GOT3 (cell line): ENCODE data around the gene MRC1.

Source experiments
- DNase-seq: peaks from one replicate; lab custom pipeline; 2025; ENCODE audit warnings: mixed read lengths; lab: John Stamatoyannopoulos, UW

MRC1 gene

GRCh38 chr10:17795813-17796594 is 13.1 kb upstream of the MRC1 start:
- no peak for DNase-seq

DNA sequence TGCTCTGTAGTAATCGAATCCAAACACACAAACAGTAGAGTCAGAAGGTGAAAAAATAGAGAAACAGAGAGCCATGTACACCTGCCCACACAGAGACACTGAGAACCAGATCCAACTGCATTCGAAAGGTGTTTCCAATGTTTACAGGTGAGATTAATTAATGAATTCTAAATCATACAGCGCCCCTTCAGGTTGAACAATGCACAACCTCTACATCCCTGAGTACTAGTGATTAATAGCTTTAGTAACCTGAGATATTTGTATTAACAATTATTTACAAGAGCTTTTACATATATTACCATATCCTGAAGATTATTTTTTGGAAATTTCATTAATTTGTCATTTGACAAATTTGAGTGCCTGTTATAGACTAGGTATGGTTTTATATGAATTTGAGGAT is 7.6 kb upstream of the MRC1 start:
- DNase-seq, result no peak

GRCh38 chr10:17802350-17802749 is 6.8 kb upstream of the MRC1 start:
- DNase-seq, result no peak

DNA sequence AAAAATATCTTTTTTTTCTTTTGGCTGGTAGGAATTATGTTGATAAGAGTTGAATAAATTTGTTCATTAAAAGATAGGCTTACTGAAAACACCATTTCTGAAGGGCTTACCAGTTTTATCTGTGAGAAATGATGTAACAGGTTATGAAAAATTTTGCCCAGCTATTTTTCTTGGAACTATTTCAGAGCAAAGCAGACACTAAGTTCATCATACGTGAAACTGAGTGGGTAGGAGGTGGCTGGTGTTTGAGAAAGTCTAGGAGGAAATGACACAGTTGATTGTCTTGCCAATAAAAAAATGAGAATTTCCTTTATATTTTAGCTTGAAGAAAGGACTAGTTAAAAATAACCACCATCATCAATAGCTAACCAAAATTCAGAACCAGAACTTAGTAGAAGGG is 6.2 kb upstream of the MRC1 start:
- DNase-seq, result no peak

DNA sequence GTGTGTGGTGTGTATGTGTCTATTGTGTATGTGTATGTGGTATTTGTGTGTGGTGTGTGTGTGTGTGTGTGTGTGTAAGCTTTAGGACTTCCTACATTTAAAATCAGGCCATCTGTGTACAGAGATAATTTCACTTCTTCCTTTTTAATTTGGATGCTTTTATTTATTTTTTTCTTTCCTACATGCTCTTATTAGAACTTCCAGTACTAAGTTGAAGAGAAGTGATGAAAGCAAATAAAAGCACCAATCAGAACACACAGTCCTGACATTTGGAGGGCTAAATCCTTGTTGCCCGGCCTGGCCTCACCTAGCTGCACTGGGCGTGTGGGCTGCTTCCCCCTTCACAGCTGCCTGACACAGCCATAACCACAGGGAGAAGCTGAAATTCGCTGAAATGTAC is 3.8 kb upstream of the MRC1 start:
- DNase-seq, result no peak

DNA sequence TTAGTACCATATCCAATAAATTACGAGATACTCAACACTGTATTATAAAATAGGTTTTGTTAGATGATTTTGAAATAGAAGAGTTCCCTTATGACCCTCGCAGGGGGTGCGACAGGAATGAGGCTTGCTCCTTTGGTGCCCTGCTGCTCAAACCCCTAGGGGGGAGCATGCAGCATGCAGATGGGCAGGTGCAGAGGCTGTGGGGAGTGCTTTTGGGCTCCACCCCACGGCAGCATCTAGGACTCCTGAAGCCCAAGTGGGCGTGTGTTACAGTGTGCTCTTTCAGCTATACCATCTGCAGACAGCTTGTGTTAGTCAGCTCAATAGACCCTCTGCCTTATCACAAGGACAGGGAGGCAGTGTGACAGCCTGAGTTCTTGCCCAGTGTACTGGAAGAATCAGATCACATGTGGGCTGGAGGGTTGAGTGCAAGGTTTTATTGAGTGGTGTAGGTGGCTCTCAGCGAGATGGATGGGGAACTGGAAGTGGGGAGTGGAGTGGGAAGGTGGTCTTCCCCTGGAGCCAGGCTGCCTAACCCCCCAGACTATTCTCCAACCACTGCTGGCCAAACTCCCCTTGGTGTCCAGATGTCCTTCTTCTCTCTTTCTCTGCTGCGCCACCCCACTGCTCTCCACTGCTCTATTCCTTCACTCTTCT is 3.1 kb upstream of the MRC1 start:
- DNase-seq, result no peak

GRCh38 chr10:17811146-17811865 is 2.2 kb downstream of the MRC1 start:
- no peak for DNase-seq

- DNase-seq, result no peak
Observed at GRCh38 chr10:17814973-17815372, 5.8 kb downstream of the MRC1 start.

GRCh38 chr10:17816199-17816598 is 7.1 kb downstream of the MRC1 start:
- DNase-seq, result no peak

DNA sequence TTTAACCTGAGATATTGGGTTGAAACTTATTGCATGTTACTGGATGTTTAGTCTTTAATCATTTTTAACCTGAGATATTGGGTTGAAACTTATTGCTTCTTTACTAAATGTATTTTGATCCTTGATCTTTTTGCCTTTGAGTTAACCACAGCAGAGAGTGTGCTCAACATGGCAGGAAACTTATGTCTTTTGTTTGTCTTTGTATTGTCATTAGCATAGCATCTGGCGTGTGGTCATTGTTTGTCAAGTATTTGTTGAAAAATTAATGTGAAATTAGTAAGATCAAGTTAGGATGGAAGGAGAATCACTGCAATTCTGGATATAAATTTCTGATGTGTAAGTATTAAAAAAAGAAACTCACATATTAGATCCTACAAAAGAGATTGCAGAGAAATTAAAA is 8.2 kb downstream of the MRC1 start:
- no peak for DNase-seq

DNA sequence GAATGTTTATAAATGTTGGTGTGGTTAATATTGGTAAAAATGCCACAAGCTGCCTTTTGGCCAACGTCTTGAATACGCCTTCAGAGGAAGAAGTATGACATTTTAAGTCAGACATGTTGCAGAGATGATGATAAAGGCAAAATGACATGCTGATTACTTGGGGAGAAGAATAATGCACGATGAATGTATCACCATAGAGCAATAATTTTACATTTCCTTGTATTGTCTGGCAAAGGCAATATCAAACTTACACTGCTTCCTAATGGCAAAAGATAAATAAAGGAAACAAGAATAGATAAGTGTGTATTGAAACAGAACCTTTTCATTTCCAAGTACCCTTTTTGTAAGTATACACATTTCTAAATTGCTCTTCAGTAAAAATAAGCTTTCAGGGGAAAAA is 8.6 kb downstream of the MRC1 start:
- DNase-seq, result no peak

- DNase-seq, result no peak
Observed at GRCh38 chr10:17819836-17820235, 10.7 kb downstream of the MRC1 start.

GRCh38 chr10:17820943-17821342 is 11.8 kb downstream of the MRC1 start:
- DNase-seq, result no peak

- no peak for DNase-seq
Observed at GRCh38 chr10:17821893-17822292, 12.7 kb downstream of the MRC1 start.

DNA sequence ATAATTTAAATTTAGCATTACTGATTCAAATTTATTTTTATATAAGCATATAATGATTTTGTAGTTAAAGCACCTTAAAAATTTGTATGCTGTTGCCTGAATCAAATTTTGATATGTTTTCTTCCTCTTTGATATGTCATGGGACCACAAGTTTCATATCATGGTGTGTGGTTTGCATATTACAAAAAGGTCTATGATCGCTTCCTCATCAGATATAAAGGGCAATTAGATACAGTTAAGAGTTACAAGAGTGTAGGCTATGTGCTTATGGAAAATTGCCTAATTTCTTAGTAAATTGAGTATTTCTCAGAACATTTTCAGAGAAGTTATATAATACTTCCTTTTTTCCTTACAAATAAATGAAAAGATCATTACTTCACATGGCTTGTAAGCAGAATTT is 22.2 kb downstream of the MRC1 start:
- no peak for DNase-seq

- no peak for DNase-seq
Observed at GRCh38 chr10:17831896-17832295, 22.7 kb downstream of the MRC1 start.

DNA sequence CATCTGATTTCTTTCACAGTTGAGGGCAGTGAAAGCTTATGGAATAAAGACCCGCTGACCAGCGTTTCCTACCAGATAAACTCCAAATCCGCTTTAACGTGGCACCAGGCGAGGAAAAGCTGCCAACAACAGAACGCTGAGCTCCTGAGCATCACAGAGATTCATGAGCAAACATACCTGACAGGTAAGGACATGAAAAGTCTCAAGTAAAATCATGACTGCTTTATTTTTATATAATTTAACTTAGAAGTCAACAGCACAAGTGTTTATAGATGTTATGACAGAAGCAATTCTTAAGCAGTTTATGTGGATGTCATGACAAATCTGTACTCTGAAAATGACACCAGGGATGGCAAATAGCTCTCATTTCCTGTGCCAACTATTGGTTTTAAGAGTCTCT is 24.5 kb downstream of the MRC1 start:
- no peak for DNase-seq

DNA sequence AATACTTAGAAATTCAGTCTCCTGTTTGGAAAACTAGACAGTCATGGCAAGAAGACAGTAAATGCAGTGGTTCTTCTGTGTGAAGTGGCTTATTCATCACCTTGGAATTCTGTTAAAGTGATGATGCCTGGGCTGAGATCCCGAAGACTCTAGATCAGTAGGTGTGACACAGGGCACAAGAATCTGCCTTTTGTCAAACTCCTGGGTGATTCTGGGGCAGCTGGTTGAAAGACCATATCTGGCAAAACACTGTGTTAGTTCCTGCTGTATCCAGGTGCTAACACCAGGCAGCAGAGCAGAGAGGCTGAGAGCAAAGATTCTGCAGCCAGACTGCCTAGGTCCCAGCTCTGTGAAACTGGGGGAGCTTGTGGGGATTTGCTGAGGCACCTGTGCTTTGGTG is 26.5 kb downstream of the MRC1 start:
- no peak for DNase-seq

DNA sequence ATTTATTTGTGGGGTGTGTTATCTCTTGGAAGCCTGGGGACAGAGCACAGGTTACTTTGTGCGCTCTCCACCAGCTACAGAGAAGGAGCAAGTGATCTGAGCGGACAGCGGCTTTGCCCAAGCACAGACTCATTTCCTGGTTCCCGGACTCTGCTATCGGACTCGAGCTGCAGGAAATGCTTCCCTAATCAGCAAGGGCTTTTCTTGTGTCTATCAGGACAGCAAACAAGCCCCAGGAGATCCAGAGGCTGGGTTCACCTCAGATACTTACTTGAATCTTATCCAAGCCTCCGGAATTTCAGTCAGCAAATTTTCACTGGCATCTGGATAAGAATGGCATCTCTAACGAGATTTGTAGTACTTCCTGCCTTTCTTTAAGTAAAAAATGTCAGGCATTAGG is 27.8 kb downstream of the MRC1 start:
- DNase-seq, result no peak

GRCh38 chr10:17838080-17838648 is 29.0 kb downstream of the MRC1 start:
- no peak for DNase-seq

DNA sequence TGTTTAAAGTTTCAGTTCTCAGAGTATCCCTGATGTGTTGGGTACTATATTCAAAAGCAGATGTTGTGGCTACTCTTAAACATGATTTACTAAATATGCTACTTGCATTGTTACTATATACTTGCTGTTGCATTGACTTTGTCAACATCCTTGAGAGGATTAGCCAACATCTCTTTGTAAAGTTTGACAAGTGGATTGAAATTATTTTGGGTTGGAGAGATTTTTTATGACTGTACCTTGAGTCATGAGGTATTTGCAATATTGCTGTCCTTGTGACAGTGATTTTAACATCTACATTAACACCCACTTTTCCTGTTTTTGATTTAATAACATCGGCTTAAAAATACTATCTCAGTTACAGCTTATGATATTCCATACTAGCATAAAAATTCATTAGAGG is 31.9 kb downstream of the MRC1 start:
- no peak for DNase-seq

GRCh38 chr10:17842641-17843040 is 33.5 kb downstream of the MRC1 start:
- DNase-seq, result no peak
